HG03060 (cell line): ENCODE results near the gene CERK.
"Not testable (repeated sequence)": the region's sequence is repeated elsewhere in the genome, so short reads cannot be mapped to it uniquely, and the experiment has no call there.

Experiments used
- ATAC-seq: cut with Tn5 transposase; IDR thresholded peaks from one replicate; pipeline ENCODE4 v1.9.1; 2021; ENCODE audit warnings: low read depth, moderate number of reproducible peaks; ENCODE audit not compliant: unreplicated experiment

The CERK gene

DNA sequence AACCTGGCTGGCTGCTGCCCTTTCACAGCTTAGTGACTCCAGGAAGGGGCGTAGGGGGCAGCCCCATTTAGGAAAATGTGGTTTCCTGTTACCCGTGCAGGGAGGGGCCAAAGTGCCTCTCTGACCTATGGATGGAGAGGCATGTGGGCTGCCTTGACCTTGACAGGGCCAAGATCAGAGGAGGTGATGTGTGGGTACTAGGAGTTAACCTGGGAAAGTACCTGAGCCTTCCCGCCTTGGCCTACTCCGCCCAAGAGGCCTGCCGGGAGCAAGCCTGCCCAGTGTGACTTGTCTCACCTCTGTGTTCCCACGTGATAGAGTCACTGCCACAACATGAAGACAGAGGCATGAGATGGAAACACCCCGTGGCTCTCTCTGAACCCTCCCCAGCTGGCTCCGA is 84.5 kb downstream of the CERK start:
- no peak for ATAC-seq

DNA sequence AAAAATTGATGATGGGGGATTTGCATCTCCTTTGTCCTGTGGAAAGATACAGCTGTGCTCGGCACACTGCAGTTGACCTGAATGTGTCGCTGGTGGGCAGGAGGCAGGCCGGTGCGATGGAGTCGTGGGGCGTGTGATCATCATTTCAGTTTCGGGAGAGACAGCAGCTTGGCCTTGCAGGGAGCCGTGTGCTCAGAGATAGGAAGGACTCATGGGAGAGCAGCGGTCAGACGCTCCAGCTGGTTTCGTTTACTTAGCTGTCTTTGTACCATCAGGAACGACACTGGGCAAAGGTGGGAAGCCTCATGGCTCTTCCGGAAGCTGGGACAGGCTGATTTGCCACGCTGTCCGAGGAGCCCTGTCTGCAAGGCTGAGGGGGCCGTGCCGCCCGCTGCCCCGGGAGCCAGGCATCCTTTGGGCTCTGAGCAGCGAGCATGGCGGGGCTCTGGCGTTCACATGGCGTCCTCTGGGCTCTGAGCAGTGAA is 85.2 kb downstream of the CERK start:
- ATAC-seq, result no peak

DNA sequence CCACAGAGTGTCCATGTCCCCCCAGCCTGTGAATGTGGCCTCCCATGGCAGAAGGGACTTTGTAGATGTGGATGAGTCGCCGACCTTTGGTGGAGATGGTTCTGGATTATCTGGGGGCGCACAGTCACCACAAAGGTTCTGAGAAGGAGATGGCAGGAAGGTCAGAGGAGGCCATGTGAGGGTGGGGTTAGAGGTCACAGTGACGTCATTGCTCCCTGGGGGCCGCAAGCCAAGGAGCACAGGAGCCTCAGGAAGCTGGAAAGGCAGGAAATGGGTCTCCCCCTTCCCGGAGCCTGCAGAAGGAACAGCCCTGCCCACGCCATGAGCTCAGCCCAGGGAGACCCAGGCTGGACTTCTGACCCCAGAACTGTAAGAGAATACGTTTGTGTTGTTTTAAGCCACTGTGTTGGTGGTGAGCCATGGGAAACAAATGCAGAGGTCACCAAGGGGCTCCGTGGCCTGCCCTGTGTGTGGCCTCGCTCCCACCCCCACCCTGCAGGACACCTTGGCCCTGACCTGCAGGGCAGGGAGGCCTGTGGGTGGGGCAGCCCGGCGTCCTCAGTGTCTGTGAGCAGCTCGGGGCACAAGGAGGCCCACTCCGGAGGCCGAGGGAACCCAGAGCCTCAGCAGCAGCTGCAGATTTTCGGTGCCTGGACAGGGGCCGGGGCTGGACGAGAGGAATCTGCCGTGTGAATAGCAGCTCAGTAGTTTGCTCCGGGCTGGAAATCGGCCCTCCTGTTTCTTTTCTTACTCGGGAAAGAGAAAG is 85.8 kb downstream of the CERK start:
- ATAC-seq, result no peak

DNA sequence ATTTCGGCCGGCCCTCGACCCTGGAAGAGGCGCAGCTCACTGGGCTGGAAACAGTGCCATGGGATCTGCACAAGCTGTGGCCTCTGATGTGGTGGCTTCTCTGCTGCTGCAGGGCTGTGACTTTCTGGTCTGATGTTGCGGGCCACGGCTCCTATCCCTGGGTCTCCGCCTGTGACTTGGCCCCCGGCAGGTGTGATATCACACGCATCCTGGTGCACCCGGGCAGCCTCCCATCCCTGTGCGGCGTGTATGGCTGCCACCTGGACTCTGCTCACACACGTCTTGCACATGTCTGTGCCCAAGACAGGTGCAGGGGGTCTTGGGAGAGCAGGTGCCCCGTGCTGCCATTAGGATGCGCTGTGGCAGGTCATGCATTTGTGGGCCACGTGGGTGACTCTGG is 86.7 kb downstream of the CERK start:
- no peak for ATAC-seq

DNA sequence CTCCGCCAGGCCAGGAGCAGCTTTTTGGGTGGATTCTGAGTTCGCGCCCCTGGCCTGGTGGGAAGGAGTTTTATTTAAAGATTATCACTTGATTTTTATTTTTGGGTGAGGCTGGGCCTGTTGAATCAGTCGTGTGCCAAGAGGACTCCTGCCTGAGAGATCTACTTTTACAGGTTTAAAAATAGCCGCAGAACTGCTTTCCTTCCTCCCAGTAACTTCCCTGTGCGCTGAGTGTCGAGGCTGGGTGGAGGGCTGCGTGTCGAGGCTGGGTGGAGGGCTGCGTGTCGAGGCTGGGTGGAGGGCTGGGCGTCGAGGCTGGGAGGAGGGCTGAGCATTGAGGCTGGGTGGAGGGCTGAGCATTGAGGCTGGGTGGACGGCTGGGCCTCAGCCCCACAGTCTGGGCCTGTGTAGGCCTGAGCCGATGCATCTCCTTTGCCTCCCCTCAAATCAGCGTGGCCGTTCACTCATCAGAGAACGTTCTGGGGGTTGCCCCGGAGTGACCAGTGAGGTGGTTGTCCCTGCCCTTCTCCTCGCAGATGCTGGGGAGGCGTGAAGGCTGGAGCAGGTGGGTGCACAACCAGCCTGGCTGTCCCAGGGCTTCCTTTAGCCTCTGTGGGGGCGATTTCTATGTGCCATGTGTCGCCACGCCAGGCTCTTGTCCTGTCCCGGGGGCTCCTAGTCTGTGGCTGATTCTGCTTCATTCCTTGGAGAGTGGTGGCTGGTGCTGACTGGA is 87.8 kb downstream of the CERK start:
- ATAC-seq, result no peak

DNA sequence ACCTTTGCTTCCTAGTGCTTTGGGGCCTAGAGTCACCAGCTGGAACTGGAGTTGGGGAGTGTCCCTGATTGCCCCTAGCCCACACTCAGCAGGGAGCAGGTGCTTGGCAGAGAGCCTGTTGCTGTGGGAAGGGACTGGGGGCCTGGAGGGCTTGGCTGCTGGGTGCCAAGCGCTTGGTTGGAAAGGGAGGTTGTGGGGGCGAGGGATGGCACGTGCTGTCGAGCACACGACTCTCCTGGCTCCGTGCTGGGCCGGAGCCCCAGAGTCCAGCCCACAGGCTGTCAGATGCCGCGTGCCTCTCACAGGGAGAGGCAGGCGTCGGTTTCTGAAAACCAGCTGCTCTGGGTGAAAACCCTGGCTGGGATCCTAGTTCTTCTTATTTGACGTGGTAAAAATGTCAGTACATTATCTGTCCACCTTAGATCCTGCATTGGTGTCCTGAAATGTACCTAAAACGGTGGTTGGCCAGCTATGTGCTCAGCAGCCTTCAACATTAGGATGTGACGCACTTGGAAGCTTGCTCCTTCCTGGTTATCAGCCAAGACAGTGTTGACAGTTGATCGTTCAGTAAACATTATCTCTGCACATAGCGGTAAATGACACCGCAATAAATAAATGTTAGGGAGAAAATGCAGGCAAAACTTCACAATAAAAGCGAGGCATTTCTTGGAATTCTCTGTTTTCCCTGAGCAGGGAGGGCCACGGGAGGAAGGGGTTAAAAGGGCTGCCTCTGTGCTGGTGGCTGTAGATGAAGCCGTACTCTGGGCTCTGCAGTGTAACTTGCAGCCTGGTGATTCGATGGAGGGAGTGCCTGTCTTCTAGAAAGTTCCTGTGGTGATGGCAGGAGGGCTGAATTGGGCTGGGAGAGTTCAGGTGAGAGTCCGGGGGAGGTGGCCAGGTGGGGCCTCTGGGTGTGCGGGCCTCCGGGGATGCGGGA is 88.6 kb downstream of the CERK start:
- no peak for ATAC-seq

DNA sequence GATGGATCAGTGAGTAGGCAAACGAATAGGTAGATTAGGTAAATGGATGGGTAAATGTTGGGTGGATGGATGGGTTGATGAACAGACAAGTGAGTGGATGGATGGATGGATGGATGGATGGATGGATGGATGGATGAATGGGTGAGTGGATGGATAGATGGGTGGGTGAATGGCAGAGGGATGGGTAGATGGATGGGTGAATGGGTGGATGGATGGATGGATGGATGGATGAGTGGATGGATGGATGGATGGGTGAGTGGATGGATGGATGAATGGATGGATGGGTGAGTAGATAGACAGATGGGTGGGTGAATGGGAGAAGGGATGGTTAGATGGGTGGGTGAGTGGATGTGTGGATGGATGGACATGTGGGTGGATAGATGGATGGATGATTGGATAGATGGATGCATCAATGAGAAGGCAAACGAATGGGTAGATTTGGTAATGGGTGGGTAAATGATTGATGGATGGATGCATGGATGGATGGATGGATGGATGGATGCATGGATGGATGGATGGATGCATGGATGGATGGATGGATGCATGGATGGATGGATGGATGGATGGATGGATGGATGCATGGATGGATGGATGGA is 89.7 kb downstream of the CERK start:
- not testable (repeated sequence) for ATAC-seq

DNA sequence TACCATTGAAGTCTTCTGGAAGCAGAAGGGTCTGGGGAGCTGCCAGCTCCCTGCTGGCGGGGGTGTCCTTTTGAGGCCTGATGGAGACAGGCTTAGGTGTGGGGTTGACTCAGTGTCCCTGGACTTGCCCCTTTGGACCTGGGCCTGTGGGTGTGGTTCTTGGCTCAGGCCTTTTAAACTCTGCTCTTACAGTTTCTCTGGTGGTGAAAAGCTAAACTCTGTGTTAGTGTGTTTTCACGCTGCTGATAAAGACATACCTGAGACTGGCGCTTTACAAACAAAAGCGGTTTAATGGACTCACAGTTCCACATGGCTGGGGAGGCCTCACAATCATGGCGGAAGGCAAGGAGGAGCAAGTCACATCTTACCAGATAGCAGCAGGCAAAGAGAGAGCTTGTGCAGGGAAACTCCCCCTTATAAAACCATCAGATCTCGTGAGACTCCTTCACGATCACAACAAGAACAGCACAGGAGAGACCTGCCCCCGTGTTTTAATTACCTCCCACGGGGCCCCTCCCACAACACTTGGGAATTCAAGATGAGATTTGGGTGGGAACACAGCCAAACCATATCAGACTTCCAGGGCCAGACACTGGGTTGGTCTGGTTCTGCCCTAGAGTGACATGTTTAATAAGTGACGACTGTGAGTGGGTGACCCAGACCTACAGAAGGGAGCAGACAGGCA is 91.4 kb downstream of the CERK start:
- no peak for ATAC-seq

DNA sequence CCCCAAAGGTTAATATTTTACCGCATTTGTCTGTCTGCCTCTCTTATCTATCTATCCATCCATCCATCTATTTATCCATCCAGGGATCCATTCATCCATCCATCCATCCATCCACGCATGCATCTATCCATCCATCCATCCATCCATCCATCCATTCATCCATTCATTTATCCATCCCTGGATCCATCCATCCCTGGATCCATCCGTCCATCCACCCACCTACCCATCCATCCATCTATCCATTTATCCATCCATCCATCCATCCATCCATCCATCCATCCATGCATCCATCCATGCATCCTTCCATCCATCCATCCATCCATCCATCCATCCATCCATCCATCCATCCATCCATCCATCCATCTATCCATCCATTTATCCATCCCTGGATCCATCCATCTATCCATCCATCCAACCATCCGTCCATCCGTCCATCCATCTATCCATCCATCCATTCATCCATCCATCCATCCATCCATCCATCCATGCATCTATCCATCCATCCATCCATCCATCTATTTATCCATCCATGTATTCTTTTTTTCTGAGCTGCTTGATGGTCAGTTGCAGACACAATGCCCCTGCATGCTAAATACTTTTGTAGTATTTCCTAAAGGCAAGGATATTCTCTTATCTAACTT is 95.1 kb downstream of the CERK start:
- ATAC-seq, result not testable (repeated sequence)

DNA sequence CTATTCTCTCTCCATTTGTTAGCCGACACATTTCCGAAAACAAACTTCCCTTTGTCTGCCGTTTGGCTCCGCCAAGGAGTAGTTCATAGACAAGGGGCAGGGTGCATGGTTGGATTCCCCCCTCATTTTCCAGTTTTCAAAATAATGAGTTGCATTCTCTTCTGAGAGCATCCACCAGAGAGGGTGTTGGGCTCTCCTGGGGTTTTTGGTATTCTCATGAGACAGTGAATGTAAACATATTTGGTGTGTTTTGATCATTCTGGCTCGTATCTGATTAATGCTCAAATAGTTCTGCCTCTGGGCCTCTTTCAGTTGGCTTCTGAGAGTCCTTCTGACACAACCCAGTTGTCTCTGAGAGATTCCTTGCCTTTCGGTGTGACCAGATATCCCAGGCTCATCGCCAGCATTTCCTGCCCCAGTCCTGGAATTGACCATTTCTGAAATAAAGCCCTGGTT is 96.2 kb downstream of the CERK start:
- ATAC-seq, result no peak

DNA sequence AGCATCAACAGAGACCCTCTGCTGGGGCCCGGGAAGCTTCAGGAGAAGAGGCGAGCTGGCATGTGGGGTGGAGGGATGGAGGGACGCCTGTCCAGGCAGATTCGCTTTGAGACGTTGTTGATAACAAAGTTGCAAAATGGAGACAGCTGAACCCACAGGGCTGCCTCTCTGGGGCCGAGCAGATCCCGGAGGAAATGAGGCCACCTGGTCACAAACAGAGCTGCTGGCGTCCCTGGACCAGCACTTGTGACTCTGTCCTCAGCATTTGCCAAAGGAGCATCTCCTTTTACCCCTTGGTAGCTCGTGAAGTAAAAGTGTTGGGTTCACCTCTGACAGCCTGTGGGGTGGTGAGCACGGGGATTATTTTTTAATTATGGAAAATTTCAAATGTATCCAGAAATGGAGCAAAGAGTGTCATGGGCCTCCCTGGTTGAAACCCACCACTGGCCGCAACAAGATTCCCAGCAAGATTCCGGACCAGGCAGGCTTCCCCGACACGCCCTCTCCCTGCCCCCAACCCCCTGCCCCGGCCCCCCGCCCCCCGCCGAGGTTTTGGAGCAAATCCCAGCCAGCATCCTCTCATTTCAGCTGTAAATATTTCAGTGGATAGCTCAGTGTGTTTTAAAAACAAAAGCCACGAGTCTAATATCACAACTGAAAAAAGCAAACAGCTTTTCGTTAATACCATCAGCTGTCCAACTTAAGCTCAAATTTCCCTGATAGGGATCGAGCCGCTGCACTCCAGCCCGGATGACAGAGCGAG is 97.6 kb downstream of the CERK start:
- no peak for ATAC-seq

DNA sequence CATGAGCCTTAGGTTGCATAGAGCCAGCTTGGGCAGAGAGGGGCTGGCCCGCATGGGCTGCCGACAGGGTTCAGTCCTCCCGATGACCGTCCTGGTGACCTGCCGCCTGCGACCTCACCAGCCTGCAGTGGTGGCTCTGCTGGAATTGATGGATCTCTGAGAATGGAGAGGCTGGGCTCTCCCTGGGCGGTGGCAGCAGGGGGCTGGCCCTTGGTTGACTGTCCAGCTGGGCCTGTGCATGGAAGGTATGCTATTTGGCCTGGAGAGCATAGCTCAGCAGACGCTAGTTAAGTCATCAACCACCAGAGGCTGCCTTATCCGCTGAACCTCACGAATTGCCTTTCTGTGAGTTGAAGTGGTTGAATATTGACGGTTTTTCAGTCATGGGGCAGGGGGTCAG is 98.2 kb downstream of the CERK start:
- ATAC-seq, result no peak

DNA sequence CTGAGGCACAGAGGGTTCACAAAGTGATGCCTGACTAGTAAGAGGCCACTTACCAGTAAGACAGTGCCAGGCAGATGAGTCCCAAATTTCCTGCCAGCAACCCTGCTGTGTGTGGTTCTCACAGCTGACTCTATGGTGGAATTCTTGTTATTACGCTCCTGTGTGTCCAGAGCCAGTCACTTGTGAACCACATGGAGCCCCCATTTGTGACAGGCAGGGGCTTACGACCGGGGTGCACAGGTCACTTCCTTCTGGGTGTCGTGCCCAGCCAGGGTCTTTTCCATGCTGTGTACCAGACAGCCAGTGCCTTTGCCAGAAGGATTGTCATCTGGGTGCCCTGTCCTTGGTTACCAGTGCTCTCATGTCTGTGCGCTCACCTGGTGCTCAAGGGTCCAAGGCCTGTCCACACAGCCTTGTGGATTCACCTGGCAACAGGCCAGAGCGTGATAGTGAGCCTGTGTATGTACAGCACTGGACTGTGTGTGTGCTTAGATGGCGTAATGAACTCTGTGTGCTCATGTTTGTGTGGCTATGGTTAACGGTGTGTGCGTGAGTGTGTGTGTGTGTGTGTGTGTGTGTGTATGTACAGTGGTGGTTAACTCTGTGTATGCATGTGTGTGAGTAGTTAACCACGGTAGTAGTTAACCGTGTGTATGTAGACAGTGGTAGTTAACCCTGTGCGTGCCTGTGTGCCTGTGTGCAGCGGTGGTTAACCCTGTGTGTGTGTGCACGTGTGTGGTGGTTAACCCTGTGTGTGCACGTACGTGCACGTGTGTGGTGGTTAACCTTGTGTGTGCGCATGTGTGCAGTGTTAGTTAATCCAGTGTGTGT is 99.2 kb downstream of the CERK start:
- no peak for ATAC-seq

DNA sequence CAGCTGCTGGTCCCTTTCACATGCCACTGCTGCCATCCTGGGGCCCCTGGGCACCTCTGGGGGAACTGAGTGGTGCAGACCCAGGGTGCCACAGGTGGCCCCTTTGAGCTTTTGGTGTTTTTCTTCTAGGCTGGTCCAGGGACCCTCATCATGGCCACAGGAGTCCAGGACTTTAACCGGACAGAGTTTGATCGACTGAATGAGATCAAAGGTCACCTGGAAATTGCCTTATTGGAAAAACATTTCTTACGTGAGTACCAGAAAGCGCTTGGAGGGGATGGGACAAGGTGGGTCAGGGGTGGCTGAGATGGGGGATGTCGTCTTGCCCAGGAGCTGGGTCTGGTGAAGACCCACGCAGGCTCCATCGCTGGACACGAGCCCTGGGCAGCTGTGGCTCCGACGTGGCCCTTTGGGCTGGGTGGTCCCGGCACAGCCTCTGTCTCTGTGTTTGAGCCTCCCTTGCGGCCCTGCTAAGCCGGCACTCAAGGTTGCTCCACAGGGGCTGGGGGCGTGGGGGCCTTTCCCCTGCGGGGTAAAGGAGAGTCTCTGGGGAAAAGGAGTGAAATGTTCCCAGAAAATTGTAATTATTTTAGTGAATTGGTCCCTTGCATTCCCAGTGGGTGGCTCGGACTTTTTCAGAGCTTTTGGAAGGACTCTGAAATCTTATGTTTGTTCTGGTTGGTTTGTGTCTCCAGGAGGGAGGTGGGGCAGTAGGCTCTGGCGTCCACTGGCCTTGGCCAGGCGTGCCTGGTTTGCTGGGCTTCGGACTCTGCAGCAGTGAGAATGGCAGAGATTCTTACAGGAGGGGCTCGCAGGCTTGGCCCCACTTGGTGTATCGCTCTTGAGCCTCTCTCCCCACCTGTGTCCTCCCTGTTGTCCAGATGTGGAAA is 100.1 kb downstream of the CERK start:
- ATAC-seq, result no peak

DNA sequence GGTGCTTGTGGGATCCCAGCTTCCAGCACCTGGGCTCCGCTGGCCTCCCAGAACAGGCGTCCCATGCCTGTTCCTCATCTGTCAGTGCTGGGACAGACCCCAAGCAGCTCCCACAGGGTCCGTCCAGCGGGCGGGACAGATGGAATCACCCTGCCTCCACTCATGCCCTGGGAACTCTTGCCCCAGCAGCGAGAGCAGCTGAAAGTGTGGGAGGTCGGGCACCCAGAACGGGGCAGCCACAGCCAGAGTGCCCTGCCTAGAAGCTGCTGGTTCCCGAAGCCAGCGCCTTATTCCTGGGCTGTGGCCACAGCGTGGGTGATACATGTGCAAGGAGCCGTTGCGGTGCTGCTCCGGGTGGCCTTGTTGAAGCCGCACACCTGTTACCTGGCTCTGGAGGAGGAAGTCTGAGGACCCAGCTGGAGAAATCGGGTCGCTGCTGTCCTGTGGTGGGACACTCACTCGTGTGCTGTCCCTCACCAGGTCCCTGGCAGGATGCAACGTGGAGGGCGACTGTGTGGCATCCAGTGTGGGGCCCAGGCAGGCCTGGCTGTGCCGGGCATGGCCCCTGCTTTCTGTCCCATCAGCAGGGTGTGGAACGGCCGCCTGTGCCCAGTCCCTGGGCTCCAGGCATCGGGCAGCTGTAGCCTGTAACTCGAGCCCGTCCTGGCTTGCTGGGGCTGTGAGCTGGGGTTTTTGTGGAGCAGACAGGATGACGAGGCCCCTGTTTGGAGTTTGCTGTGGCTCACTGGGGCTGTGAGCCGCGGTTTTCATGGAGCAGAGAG is 101.6 kb downstream of the CERK start:
- no peak for ATAC-seq

DNA sequence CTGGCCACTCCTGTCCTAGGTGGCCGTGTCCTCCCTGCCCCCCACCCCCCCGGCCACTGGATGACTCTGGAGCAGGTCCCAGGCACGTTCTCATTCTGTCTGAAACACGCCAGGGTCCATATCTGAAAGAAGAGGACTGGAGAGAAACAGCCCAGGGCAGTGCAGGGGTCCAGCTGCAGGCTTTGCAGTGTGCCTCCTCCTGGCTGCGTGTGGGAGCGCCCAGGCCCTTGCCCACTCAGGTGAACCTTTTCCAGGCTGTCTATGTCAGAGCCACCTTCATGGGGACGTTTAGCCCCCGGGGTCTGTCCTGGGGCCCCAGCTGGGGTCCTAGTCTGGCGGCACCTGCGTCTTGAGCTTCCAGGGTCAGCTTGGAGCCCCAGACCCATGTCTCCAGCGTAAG is 102.3 kb downstream of the CERK start:
- ATAC-seq, result no peak
